ENCODE measurements around the gene THEM4.

Gene THEM4

GRCh38 chr1:151833172-151833900 lies 76.0 kb downstream of the THEM4 start:
- no peak for DNase-seq

GRCh38 chr1:151832318-151832980 lies 76.9 kb downstream of the THEM4 start:
- no peak for DNase-seq

- no peak for DNase-seq
Observed at GRCh38 chr1:151831605-151832004, 77.7 kb downstream of the THEM4 start, which contains the start of gene RORC. Gene RORC (minus strand): TSS chr1:151831802. CDS start chr1:151831764, 38 bp downstream.

GRCh38 chr1:151831256-151831591 lies 78.1 kb downstream of the THEM4 start:
- DNase-seq: no peak

DNA sequence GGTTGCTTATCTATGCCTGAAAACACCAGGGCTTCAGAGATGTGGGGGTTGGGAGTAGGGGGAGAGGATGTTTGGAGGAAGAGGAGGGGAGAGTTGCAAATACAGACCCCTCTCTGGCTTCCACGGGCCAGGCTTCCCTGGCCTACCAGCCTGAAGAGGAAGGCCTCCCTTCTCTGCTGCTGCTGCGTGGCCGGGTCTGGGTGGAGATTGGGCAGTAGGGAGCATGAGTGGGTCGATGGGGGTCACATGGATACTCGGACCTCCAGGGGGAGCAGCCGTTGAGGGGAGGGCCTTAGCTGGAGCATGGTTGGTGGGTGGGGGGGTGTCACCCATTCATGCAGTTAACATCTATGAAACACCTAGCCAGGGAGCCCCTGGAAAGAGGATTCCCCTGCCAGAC lies 79.3 kb downstream of the THEM4 start:
- no peak for DNase-seq

- no peak for DNase-seq
Observed at GRCh38 chr1:151829352-151830046, 79.8 kb downstream of the THEM4 start.

DNA sequence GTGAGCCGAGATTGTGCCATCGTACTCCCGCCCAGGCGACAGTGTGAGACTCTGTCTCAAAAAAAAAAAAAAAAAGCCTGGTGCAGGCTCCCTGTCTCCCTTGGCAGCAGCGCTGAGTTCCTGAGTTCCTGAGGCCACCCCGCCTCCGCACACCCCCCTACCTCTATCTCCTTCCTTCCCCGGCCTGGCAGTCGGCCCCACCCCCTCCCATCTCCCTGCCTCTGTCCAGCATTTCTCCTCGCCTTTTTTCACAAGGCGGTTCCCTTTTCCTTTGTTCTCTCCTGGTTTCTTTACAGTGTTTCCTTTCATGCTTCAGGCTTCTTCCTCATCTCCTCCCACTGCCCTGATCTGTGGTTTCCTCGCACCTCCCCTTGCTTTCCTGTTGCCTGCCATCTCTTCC lies 80.4 kb downstream of the THEM4 start:
- peak; percentile 17 for DNase-seq

GRCh38 chr1:151827853-151828252 lies 81.5 kb downstream of the THEM4 start:
- DNase-seq: no peak

GRCh38 chr1:151825751-151826660 lies 83.3 kb downstream of the THEM4 start:
- DNase-seq: no peak

GRCh38 chr1:151825204-151825603 lies 84.1 kb downstream of the THEM4 start:
- DNase-seq: no peak
